ENCODE results near the gene MAFF.
A peak's percentile ranks its signal among the peaks of the same experiment; 100 is the strongest.

The MAFF gene

DNA sequence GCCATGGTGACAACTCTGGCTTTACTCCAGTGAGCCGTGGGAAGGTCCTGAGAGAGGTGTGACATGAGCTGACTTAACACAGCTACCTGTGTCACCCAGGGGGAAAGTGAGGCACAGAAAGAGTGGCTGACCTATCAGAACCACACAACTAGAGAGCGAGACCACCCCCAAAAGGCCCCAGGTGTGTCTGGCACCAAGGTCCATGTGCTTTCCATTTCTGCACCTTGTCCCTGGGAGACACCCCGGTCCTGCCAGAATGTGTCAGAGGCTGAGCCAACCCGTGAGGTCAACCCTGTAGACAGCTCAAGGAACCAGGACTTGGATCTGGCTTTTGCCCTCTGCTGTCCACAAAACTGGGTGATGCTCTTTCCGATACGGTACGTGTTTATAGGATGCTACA, 9.8 kb downstream of the MAFF start:
- Histone ChIP-seq H3K9ac (ENCODE audit: low read length) (no peak overlapping the region), H3K27ac (ENCODE audit: low read length) (no peak overlapping the region), H3K36me3 (ENCODE audit: control insufficient read depth, low read depth, low read length) (no peaks in the 10 kb centered on the region), H3K27me3 (ENCODE audit: control insufficient read depth, insufficient read depth, low read length) (peaks cover 20% of the 10 kb centered on the region), H3K4me1 (ENCODE audit: control insufficient read depth, low read depth, low read length) (peaks cover 3% of the 10 kb centered on the region), H3K9me3 (ENCODE audit: control insufficient read depth, low read depth, low read length) (no peaks in the 10 kb centered on the region), H3K4me3 (ENCODE audit: low read length) (no peak overlapping the region)

- no peaks in the 10 kb centered on the region for H3K36me3 ChIP-seq (ENCODE audit: control insufficient read depth, low read depth, low read length)
- H3K4me3 ChIP-seq (ENCODE audit: low read length) = no peak overlapping the region
- peaks cover 3% of the 10 kb centered on the region for H3K4me1 ChIP-seq (ENCODE audit: control insufficient read depth, low read depth, low read length)
- H3K27me3 ChIP-seq (ENCODE audit: control insufficient read depth, insufficient read depth, low read length) = peaks cover 20% of the 10 kb centered on the region
- no peaks in the 10 kb centered on the region for H3K9me3 ChIP-seq (ENCODE audit: control insufficient read depth, low read depth, low read length)
- no peak overlapping the region for H3K27ac ChIP-seq (ENCODE audit: low read length)
- H3K9ac ChIP-seq (ENCODE audit: low read length) = no peak overlapping the region
Measured at GRCh38 chr22:38212442-38212841, 10.6 kb downstream of the MAFF start.

DNA sequence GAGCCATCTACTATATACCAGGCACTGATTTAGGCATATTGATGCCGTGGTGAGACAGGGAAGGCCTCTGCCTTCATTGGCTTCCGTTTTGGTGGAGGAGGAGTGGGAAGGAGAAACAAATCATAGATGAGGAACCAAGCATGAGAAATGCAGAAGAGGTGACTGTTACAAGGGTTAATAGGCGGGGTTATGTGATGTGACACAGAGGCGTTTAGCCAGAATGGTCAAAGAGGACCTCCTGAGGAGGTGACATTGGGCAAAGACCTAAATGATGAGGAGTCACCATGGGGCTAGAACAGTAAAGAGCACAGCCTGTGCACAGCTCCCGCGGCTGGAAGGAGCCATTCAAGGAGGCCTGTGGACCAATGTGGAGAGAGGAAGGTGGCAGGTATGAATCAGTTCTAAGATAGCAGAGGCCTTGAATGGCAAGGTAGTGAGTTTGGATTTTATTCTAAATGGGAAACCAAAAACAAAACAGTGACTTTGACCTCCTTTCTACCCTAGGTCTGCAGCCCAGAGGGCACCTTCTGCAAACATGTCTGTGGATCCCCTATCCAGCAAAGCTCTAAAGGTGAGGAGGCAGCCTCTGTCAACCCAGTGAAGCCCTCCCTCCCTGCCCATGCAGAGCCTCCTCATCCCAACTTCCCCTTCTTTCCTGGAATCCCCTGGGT, 11.7 kb downstream of the MAFF start:
- Histone ChIP-seq H3K9me3 (ENCODE audit: control insufficient read depth, low read depth, low read length) (no peaks in the 10 kb centered on the region), H3K27ac (ENCODE audit: low read length) (no peak overlapping the region), H3K36me3 (ENCODE audit: control insufficient read depth, low read depth, low read length) (no peaks in the 10 kb centered on the region), H3K27me3 (ENCODE audit: control insufficient read depth, insufficient read depth, low read length) (peaks cover 20% of the 10 kb centered on the region), H3K9ac (ENCODE audit: low read length) (no peak overlapping the region), H3K4me1 (ENCODE audit: control insufficient read depth, low read depth, low read length) (peaks cover 11% of the 10 kb centered on the region), H3K4me3 (ENCODE audit: low read length) (peak overlapping the region; percentile 51)

DNA sequence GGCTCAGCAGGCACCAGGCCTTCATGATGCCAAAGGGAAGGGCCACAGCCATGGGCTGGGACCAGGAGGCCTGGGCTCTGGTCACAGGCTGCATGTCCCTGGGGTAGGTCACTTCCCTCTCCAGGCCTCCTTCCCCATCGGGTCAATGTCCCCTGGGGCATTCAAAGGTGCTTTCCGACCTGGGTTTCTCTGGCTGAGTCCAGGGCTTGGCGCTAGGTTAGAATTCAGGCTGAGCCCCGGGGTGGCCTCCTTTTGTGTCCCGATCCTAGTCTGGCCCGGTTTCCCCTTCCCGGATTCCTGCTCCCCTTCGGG, 12.2 kb downstream of the MAFF start:
- Histone ChIP-seq H3K27ac (ENCODE audit: low read length) (no peak overlapping the region), H3K36me3 (ENCODE audit: control insufficient read depth, low read depth, low read length) (no peaks in the 10 kb centered on the region), H3K4me3 (ENCODE audit: low read length) (peak overlapping the region; percentile 51), H3K9me3 (ENCODE audit: control insufficient read depth, low read depth, low read length) (no peaks in the 10 kb centered on the region), H3K4me1 (ENCODE audit: control insufficient read depth, low read depth, low read length) (peaks cover 16% of the 10 kb centered on the region), H3K27me3 (ENCODE audit: control insufficient read depth, insufficient read depth, low read length) (peaks cover 20% of the 10 kb centered on the region), H3K9ac (ENCODE audit: low read length) (no peak overlapping the region)

GRCh38 chr22:38214302-38215056, 12.7 kb downstream of the MAFF start:
- Histone ChIP-seq H3K9me3 (ENCODE audit: control insufficient read depth, low read depth, low read length) (no peaks in the 10 kb centered on the region), H3K27ac (ENCODE audit: low read length) (no peak overlapping the region), H3K27me3 (ENCODE audit: control insufficient read depth, insufficient read depth, low read length) (peaks cover 20% of the 10 kb centered on the region), H3K4me1 (ENCODE audit: control insufficient read depth, low read depth, low read length) (peaks cover 21% of the 10 kb centered on the region), H3K9ac (ENCODE audit: low read length) (no peak overlapping the region), H3K4me3 (ENCODE audit: low read length) (peak overlapping the region; percentile 51), H3K36me3 (ENCODE audit: control insufficient read depth, low read depth, low read length) (no peaks in the 10 kb centered on the region)

DNA sequence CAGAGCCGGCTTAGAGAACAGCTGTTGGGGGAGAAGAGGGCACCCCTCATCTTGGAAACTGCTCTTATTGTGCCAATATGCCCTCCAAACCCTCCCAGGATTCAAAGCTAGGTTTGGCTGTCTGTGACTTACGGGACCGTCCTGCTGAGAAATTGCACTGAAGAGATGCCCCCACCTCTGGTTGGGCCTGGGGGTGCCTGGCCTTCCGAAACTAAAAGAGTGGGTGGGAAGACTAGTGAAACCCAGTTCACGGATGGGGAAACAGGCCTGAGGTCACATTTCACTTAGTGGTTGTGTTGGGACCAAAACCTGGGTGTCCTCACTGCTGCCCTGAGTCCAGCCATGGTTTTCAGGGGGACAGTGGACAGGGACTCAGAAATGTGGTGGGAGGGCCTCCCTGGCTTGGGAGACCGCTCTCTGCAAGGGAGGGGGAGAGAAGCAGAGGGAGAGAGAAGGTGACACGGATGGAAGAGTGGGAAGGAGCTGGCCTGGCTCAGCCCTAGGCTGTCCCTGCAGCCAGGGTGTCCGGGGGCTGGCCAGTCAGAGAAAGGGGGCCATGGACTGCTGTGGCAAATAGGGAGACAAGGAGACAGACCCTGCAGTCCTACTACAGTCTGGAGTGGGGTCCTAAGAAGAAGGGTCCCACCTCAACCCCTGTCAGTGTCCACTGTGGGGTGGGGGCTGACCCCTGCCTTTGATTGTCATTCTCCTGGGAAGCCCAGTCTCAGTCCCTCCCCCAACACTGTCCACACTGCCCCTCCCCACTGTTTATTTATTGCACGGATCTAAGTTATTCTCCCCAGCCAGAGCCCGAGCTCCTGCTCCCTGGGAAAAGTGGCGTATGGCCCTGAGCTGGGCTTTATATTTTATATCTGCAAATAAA, 13.6 kb downstream of the MAFF start:
- Histone ChIP-seq H3K4me3 (ENCODE audit: low read length) (peak overlapping the region; percentile 51), H3K36me3 (ENCODE audit: control insufficient read depth, low read depth, low read length) (no peaks in the 10 kb centered on the region), H3K4me1 (ENCODE audit: control insufficient read depth, low read depth, low read length) (peaks cover 24% of the 10 kb centered on the region), H3K9ac (ENCODE audit: low read length) (no peak overlapping the region), H3K9me3 (ENCODE audit: control insufficient read depth, low read depth, low read length) (no peaks in the 10 kb centered on the region), H3K27ac (ENCODE audit: low read length) (no peak overlapping the region), H3K27me3 (ENCODE audit: control insufficient read depth, insufficient read depth, low read length) (peaks cover 20% of the 10 kb centered on the region)

DNA sequence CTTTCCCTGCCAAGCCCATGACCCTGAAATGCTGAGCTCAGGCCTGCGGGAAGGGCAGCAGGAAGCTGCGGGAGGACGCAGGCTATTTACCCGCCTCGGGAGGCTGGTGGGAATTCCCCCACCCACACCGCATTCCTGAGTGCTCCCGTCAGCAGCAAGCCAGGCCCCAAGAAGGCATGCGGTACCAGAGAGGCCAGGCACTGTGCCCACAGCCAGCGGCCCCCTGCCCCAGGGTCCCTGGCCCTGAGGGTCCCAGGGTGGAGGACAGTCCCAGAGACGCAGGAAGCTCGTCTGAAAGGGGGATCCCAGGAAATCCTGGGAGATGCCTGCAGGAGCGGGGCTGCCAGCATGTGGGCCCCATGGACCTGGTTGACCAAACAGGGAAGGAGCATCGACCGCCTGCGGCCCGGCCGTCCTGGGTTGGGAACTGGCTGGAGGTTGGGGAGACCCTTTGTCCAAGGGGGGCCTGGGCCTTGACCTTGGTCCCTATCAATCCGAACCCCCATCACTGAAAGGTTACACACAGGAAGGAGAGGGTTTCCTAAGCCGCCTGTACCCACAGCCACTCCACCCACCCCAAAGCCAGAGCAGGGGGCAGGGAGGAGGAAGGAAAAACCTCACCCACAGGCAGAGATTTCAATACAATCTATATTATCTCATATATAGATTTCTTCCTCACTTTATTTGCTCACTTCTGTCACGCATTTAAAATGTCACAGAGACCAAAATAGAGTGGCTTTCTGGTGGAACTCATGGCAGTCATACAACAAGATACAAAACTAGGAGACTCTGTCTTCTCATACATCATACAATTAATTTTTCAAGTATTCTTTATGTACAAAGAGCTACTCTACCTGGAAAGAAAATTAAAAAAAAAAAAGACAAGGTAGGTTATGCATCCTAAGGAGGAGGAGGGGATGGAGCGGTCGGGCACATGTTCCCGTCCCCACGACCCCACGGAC, 17.1 kb downstream of the MAFF start:
- peak overlapping the region; percentile 53 for H3K9ac ChIP-seq (ENCODE audit: low read length)
- H3K27ac ChIP-seq (ENCODE audit: low read length) = peak overlapping the region; percentile 79
- no peaks in the 10 kb centered on the region for H3K36me3 ChIP-seq (ENCODE audit: control insufficient read depth, low read depth, low read length)
- H3K4me1 ChIP-seq (ENCODE audit: control insufficient read depth, low read depth, low read length) = peaks cover 24% of the 10 kb centered on the region
- peaks cover 6% of the 10 kb centered on the region for H3K27me3 ChIP-seq (ENCODE audit: control insufficient read depth, insufficient read depth, low read length)
- H3K4me3 ChIP-seq (ENCODE audit: low read length) = no peak overlapping the region
- no peaks in the 10 kb centered on the region for H3K9me3 ChIP-seq (ENCODE audit: control insufficient read depth, low read depth, low read length)

- Histone ChIP-seq H3K4me1 (ENCODE audit: control insufficient read depth, low read depth, low read length) (peaks cover 24% of the 10 kb centered on the region), H3K9me3 (ENCODE audit: control insufficient read depth, low read depth, low read length) (no peaks in the 10 kb centered on the region), H3K27ac (ENCODE audit: low read length) (no peak overlapping the region), H3K9ac (ENCODE audit: low read length) (peak overlapping the region; percentile 53), H3K36me3 (ENCODE audit: control insufficient read depth, low read depth, low read length) (peaks cover 4% of the 10 kb centered on the region), H3K4me3 (ENCODE audit: low read length) (no peak overlapping the region), H3K27me3 (ENCODE audit: control insufficient read depth, insufficient read depth, low read length) (no peaks in the 10 kb centered on the region)
Measured at GRCh38 chr22:38219632-38220031, 17.8 kb downstream of the MAFF start.

- Histone ChIP-seq H3K27ac (ENCODE audit: low read length) (no peak overlapping the region), H3K4me3 (ENCODE audit: low read length) (no peak overlapping the region), H3K36me3 (ENCODE audit: control insufficient read depth, low read depth, low read length) (peaks cover 7% of the 10 kb centered on the region), H3K9me3 (ENCODE audit: control insufficient read depth, low read depth, low read length) (no peaks in the 10 kb centered on the region), H3K4me1 (ENCODE audit: control insufficient read depth, low read depth, low read length) (peaks cover 21% of the 10 kb centered on the region), H3K27me3 (ENCODE audit: control insufficient read depth, insufficient read depth, low read length) (no peaks in the 10 kb centered on the region), H3K9ac (ENCODE audit: low read length) (no peak overlapping the region)
Measured at GRCh38 chr22:38220163-38220562, 18.4 kb downstream of the MAFF start.

- Histone ChIP-seq H3K27ac (ENCODE audit: low read length) (no peak overlapping the region), H3K9me3 (ENCODE audit: control insufficient read depth, low read depth, low read length) (no peaks in the 10 kb centered on the region), H3K27me3 (ENCODE audit: control insufficient read depth, insufficient read depth, low read length) (no peaks in the 10 kb centered on the region), H3K4me1 (ENCODE audit: control insufficient read depth, low read depth, low read length) (peaks cover 21% of the 10 kb centered on the region), H3K4me3 (ENCODE audit: low read length) (no peak overlapping the region), H3K36me3 (ENCODE audit: control insufficient read depth, low read depth, low read length) (peaks cover 14% of the 10 kb centered on the region), H3K9ac (ENCODE audit: low read length) (no peak overlapping the region)
Measured at GRCh38 chr22:38220653-38221386, 19.0 kb downstream of the MAFF start.

Measured in iPS-18a (cell line).